Pancreas (tissue), 10 donors: ENCODE results near the gene CARD18. TPM values are rescaled to one million over a fixed set of nuclear protein-coding genes. Genes with fewer than 3 reads are reported as not detected.

ENCODE experiments used
- ATAC-seq, 4 donors: fragments of 200-7000 bp; cut with Tn5 transposase; one replicate each; pipeline versions ENCODE4 v1.8.0 to v1.9.1; 2020; ENCODE audit warnings: mild to moderate bottlenecking in 4 of 4, moderate library complexity in 4 of 4
- DNase-seq, 6 donors: peaks; one replicate each; pipeline ENCODE4 v3.0.0-alpha.2; 2020
- FAIRE-seq: peaks from 2 replicates; lab custom pipeline; 2012; peaks lifted over from hg19 to GRCh38; lab: Jason Lieb, UNC
- H3K27ac ChIP-seq, 4 donors: fragments of 200-600 bp; sonication (generic); 1 replicate in 3 of 4; 2 replicates in 1 of 4; pipeline versions ENCODE4 v1.5.0 to v1.8.0; 2020
- H3K27me3 ChIP-seq, 4 donors: fragments of 200-600 bp; one replicate each; pipeline ENCODE4 v1.8.0; 2021
- H3K36me3 ChIP-seq, 3 donors: fragments of 200-600 bp; sonication (generic) in 1 of 3; one replicate each; pipeline versions ENCODE4 v1.5.0 to v1.8.0; 2020 to 2021
- H3K4me1 ChIP-seq, 3 donors: fragments of 200-600 bp; one replicate each; pipeline ENCODE4 v1.8.0; 2021
- H3K4me3 ChIP-seq, 4 donors: fragments of 200-600 bp; sonication (generic) in 2 of 4; one replicate each; pipeline versions ENCODE4 v1.5.0 to v1.8.0; 2020 to 2021
- H3K9me3 ChIP-seq, 4 donors: fragments of 200-600 bp; one replicate each; pipeline ENCODE4 v1.8.0; 2021
- CTCF ChIP-seq, 4 donors: fragments of 200-600 bp; sonication (generic) in 3 of 4; IDR thresholded peaks; one replicate each; pipeline versions ENCODE4 v1.5.0 to v1.8.0; 2021; ENCODE audit warnings: antibody characterized with exemption in 4 of 4
- WGBS, 2 donors: extraction: QIAGEN DNeasy Blood & Tissue Kit; methylation state at CpG; one replicate each; pipeline ENCODE4 v1.1.7; 2013; 5-methylcytosine and 5-hydroxymethylcytosine counted together
- intact Hi-C, 3 donors: fragments of 100-400 bp; cut with DNase I; formaldehyde crosslinking; loops; one replicate each; pipeline versions ENCODE4 v1.11.1 to v1.14.2; 2022
- polyA plus RNA-seq, 2 donors: library from polyadenylated mRNA; stranded (reverse); fragments of 200-250 nt; gene quantifications; one replicate each; pipeline ENCODE4 v1.2.3, GENCODE V29; 2013
- total RNA-seq, 6 donors: library from RNA; stranded (reverse); fragmentation: NEBNext Ultra II Directional in 4 of 6; extraction: Animal tissue kit (Norgen Biotek cat#: 25700) in 4 of 6; gene quantifications; one replicate each; pipeline versions ENCODE4 v1.2.1 to v1.2.4, GENCODE V29; 2021 to 2023
- donor health status: healthy with polysubstance abuse.
- donor health status: DM: no; HTN: no; CAD: no; lungs with moderate emphysema.
- donor health status: DM: no; HTN: no; CAD: no.
- donor health status: control.
- donor health status: control.
- donor health status: Bipolar disorder and iron deficiency.
- donor health status: DM: yes; HTN: yes; CAD: no.
- donor health status: DM: no; HTN: no; CAD: no.
- donor health status: DM: no; HTN: no; CAD: no.
- donor health status: DM: yes; HTN: yes; CAD: no.

The CARD18 gene
- total and polyA plus RNA-seq, 8 donors: 0.33 TPM; not detected in 7

DNA sequence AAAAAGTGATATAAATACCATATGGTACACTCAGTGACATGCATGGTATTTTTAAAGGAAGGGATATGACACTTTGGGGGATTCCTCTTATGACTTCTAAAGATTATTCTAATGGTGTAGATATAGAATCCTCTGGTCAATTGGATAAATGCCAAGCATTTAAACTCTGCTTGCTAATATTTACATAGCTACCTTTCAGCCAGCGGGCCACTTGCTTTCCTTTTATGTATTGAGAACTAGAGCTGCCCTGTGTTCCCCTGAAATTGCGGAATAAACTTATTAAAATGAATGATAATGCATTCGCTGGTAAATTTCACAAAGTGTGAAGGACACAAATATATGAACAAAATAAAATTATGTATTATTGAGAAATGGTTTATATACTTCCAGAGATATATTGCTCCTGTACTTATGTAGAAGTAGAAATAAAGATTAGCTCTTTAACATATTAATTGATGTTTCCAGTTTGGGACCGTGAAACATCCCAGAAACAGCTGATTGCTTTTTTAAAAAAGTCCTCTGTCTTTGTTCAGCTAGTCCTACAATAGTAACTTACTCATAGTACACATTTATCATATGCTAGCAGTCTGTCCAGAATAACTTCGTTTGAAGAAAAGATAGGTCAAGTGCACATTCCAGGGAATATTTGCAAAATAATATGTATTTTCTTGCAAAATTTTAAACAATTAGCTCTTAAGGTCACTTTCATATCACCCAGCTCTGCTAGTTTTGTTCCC, 40.1 kb upstream of the CARD18 start:
- DNase-seq: peak in 1 of 6 donors; percentile 15
- Histone ChIP-seq H3K4me3 (no peak overlapping the region), H3K27me3 (no peaks in the 10 kb centered on the region), H3K36me3 (no peaks in the 10 kb centered on the region), H3K9me3 (no peaks in the 10 kb centered on the region), H3K27ac (no peak overlapping the region), H3K4me1 (peaks cover 0 to 7% (median 0%) of the 10 kb centered on the region in 3 donors)
- intact Hi-C loops: no loop called here
- ATAC-seq: peak in 3 of 4 donors; percentile 34 to 66 (median 44)
- FAIRE-seq: no peak
- TF ChIP-seq CTCF (IDR thresholded peaks at IDR 0.05): no peak
- 31 to 33% methylated on average over 5 of the region's 5 CpGs for WGBS, 2 donors

- DNase-seq (no peak), FAIRE-seq (no peak), ATAC-seq (no peak)
- Histone ChIP-seq H3K4me3 (no peak overlapping the region), H3K27ac (no peak overlapping the region), H3K36me3 (no peaks in the 10 kb centered on the region), H3K27me3 (no peaks in the 10 kb centered on the region), H3K4me1 (peaks cover 0 to 7% (median 0%) of the 10 kb centered on the region in 3 donors), H3K9me3 (no peaks in the 10 kb centered on the region)
- no peak for TF ChIP-seq CTCF (IDR thresholded peaks at IDR 0.05)
- intact Hi-C loops: no loop called here
These were observed 38.1 kb upstream of the CARD18 start for GRCh38 chr11:105177658-105178057.

GRCh38 chr11:105168457-105168856, 28.9 kb upstream of the CARD18 start:
- TF ChIP-seq CTCF (IDR thresholded peaks at IDR 0.05): no peak
- ATAC-seq: no peak

DNA sequence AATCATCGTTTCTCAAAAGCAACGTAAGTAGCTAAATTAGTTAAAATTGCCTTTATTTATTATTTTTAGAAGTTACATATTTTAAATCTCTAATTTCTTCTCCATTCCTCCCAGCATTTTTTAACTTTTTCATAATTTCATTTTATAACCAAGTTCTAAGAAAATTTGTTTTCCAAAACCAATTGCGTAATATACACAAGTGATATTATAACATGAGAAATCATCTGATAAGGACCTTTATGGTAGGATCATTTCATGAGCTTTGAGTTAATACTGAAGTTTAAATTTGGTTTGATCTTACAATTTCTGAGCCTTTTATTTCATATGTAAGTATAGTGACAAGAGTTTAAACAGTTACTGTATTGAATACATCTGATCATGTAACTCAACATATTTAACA, 27.7 kb upstream of the CARD18 start:
- TF ChIP-seq CTCF (IDR thresholded peaks at IDR 0.05): no peak
- Histone ChIP-seq H3K27me3 (no peaks in the 10 kb centered on the region), H3K27ac (no peak overlapping the region), H3K36me3 (no peaks in the 10 kb centered on the region), H3K9me3 (no peaks in the 10 kb centered on the region), H3K4me1 (no peaks in the 10 kb centered on the region), H3K4me3 (no peak overlapping the region)
- WGBS, 2 donors: 95 to 96% methylated on average over 3 of the region's 3 CpGs
- DNase-seq (no peak), FAIRE-seq (no peak), ATAC-seq (no peak)
- intact Hi-C loops: no loop called here

More at GRCh38 chr11:105168457-105168856, 28.9 kb upstream of the CARD18 start:
- H3K27me3 ChIP-seq: no peaks in the 10 kb centered on the region
- intact Hi-C loops: no loop called here
- FAIRE-seq (no peak), DNase-seq (no peak)
- H3K36me3 ChIP-seq: no peaks in the 10 kb centered on the region
- no peak overlapping the region for H3K4me3 ChIP-seq
- no peak overlapping the region for H3K27ac ChIP-seq
- no peaks in the 10 kb centered on the region for H3K9me3 ChIP-seq
- H3K4me1 ChIP-seq: no peaks in the 10 kb centered on the region

DNA sequence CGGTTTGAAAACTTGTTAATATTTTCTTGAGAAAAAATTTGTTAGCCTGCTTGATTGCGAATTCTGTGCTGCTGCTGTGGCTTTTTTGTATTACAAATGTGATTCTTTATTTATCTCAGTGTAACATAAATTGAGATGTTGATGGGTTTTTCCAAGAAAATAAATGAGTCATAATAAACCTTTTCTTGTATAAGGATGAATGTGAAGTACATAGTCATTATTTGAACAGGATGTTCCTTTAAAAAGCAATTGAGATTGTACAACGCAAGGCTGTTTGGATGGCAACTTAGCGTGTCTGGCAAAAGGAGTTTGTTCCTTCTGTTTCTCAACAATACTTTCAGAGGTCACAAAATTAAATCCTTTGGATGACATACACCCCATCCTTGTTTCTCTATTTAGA, 24.6 kb upstream of the CARD18 start:
- H3K9me3 ChIP-seq: no peaks in the 10 kb centered on the region
- no peaks in the 10 kb centered on the region for H3K36me3 ChIP-seq
- ATAC-seq: no peak
- no peaks in the 10 kb centered on the region for H3K4me1 ChIP-seq
- FAIRE-seq: no peak
- intact Hi-C loops: no loop called here
- WGBS, 2 donors: 78 to 85% methylated on average over 4 of the region's 4 CpGs
- no peak overlapping the region for H3K27ac ChIP-seq
- no peak overlapping the region for H3K4me3 ChIP-seq
- no peaks in the 10 kb centered on the region for H3K27me3 ChIP-seq
- DNase-seq: no peak
- TF ChIP-seq CTCF (IDR thresholded peaks at IDR 0.05): no peak
